Tibial nerve (tissue), 4 donors: Measurements from ENCODE around the gene CAPSL. TPM values are rescaled to one million over a fixed set of nuclear protein-coding genes. Genes with fewer than 3 reads are reported as not detected.

Experiments
- DNase-seq, 2 donors: peaks; one replicate each; pipeline ENCODE4 v3.0.0-alpha.2; 2019; ENCODE audit warnings: low spot score in 2 of 2
- H3K27ac ChIP-seq, 4 donors: fragments of 200-600 bp; sonication (generic) in 3 of 4; one replicate each; pipeline ENCODE4 v1.5.1; 2017 to 2019; ENCODE audit warnings: mild to moderate bottlenecking in 1 of 4
- H3K27me3 ChIP-seq, 2 donors: fragments of 200-600 bp; sonication (generic) in 1 of 2; one replicate each; pipeline versions ENCODE4 v1.5.1 to v1.6.0; 2017 to 2019
- H3K36me3 ChIP-seq, 3 donors: fragments of 200-600 bp; sonication (generic); one replicate each; pipeline ENCODE4 v1.5.1; 2018 to 2019
- H3K4me1 ChIP-seq, 4 donors: fragments of 200-600 bp; sonication (generic) in 3 of 4; one replicate each; pipeline ENCODE4 v1.5.1; 2017 to 2019
- H3K4me3 ChIP-seq, 4 donors: fragments of 200-600 bp; sonication (generic) in 3 of 4; one replicate each; pipeline ENCODE4 v1.5.1; 2017 to 2019; ENCODE audit warnings: mild to moderate bottlenecking in 1 of 4, moderate library complexity in 1 of 4
- H3K9me3 ChIP-seq, 4 donors: fragments of 200-600 bp; sonication (generic) in 3 of 4; one replicate each; pipeline ENCODE4 v1.5.1; 2017 to 2019
- CTCF ChIP-seq, 5 experiments: fragments of 200-600 bp in 3 of 5; fragments of 450-650 bp in 2 of 5; sonication (generic) in 3 of 5; IDR thresholded peaks; one replicate each; pipeline ENCODE4 v1.5.1; 2016 to 2019; ENCODE audit warnings: antibody characterized with exemption in 5 of 5, mild to moderate bottlenecking in 3 of 5, moderate library complexity in 2 of 5
- EP300 ChIP-seq, 2 donors: sonication (generic); formaldehyde crosslinking; IDR thresholded peaks; one replicate each; pipeline ENCODE4 v1.6.1; 2017; ENCODE audit warnings: antibody characterized with exemption in 2 of 2, mild to moderate bottlenecking in 1 of 2
- POLR2A ChIP-seq, 2 donors: fragments of 450-650 bp; IDR thresholded peaks; one replicate each; pipeline ENCODE4 v1.6.1; 2017; ENCODE audit warnings: antibody characterized with exemption in 2 of 2, mild to moderate bottlenecking in 2 of 2, moderate library complexity in 2 of 2
- WGBS, 2 donors: methylation state at CpG; one replicate each; pipeline ENCODE4 v1.1.5; 2018; 5-methylcytosine and 5-hydroxymethylcytosine counted together
- total RNA-seq, 4 donors: library from RNA; depleted of rRNA; stranded (reverse); fragments of >200 nt; gene quantifications; one replicate each; pipeline ENCODE4 v1.1.0, GENCODE V29; 2016

CAPSL gene
- total RNA-seq, 4 donors from 2014 or later, result not detected

DNA sequence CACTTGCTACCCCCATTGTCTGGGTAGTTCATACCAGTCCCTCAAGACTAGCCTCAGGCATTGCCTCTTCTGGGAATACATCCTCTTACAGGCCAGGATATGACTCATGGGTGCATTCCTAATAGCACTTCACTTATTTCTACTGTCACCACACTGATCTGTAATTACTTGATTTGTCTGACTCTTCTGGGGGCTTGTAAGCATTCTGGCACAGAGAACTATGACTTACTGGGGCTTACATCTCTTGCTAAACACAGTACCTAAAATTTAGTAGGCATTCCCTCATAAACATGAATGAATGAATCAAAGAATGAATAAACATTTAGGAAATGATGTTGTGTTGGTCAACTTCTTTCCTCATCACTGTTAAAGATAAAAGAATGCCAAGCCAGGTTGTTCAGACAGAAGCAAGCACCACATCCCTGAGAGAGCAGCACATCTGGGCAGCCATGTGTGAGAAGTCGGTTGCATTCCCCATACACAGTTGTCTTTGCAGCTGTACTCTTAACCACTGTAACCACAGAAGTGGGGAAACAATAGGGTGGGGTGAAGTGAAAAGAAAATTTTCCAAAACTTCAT, 54.1 kb downstream of the CAPSL start:
- TF ChIP-seq POLR2A (IDR thresholded peaks at IDR 0.05), result no peak
- no peak for TF ChIP-seq EP300 (IDR thresholded peaks at IDR 0.05)
- no peak for TF ChIP-seq CTCF (IDR thresholded peaks at IDR 0.05)
- 43 to 61% methylated on average over 1 of the region's 1 CpG for WGBS, 2 donors
- DNase-seq, result no peak
- H3K4me3 ChIP-seq, result no peak overlapping the region
- H3K9me3 ChIP-seq, result no peaks in the 10 kb centered on the region
- H3K27me3 ChIP-seq, result no peaks in the 10 kb centered on the region
- no peaks in the 10 kb centered on the region for H3K36me3 ChIP-seq
- H3K27ac ChIP-seq, result no peak overlapping the region
- no peaks in the 10 kb centered on the region for H3K4me1 ChIP-seq

DNA sequence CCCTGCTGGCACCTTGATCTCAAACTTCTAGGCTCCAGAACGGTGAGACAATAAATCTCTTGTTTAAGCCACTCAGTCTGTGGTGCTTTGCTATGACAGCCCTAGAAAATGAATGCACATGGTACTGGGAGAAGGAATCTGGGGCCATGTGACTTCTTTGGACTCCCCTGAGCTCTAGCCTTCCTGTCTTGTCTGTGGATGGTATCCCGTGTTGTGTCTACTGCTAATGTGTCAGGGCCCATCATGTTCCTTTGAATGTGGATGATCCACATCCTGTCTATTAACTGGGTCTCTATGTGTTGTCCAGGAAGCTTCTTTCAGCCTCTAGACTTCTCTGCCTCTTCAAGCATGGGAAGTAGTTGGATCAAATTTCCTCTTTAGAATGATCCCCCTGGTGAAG, 56.7 kb downstream of the CAPSL start:
- no peaks in the 10 kb centered on the region for H3K27me3 ChIP-seq
- H3K9me3 ChIP-seq, result no peaks in the 10 kb centered on the region
- no peak overlapping the region for H3K27ac ChIP-seq
- H3K4me3 ChIP-seq, result no peak overlapping the region
- TF ChIP-seq POLR2A (IDR thresholded peaks at IDR 0.05), result no peak
- TF ChIP-seq EP300 (IDR thresholded peaks at IDR 0.05), result no peak
- no peak for TF ChIP-seq CTCF (IDR thresholded peaks at IDR 0.05)
- 71 to 79% methylated on average over 2 of the region's 2 CpGs for WGBS, 2 donors
- no peak for DNase-seq
- no peaks in the 10 kb centered on the region for H3K4me1 ChIP-seq
- H3K36me3 ChIP-seq, result no peaks in the 10 kb centered on the region

DNA sequence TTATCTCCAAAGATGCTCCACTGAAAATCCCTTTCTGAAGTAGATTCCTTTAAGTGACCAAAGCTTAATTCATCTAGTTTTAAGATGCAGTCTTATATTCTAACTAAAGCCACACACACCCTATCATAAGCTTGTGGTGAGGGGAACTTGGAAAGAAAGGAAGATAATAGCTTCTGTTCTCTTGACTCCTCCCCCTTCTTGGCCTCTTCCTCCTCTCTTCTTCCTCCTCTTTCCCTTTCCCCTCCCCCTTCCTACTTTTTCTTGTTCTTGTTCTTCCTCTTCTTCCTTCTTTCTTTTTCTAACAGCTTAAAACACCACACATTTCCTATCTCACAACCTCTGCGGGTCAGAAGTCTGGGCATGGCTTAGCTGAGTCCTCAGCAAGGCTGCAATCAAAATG, 58.3 kb downstream of the CAPSL start:
- DNase-seq, result no peak
- 73 to 91% methylated on average over 1 of the region's 1 CpG for WGBS, 2 donors
- H3K4me3 ChIP-seq, result no peak overlapping the region
- H3K36me3 ChIP-seq, result no peaks in the 10 kb centered on the region
- H3K4me1 ChIP-seq, result no peaks in the 10 kb centered on the region
- H3K27me3 ChIP-seq, result no peaks in the 10 kb centered on the region
- no peak for TF ChIP-seq EP300 (IDR thresholded peaks at IDR 0.05)
- TF ChIP-seq CTCF (IDR thresholded peaks at IDR 0.05), result no peak
- TF ChIP-seq POLR2A (IDR thresholded peaks at IDR 0.05), result no peak
- no peak overlapping the region for H3K27ac ChIP-seq
- no peaks in the 10 kb centered on the region for H3K9me3 ChIP-seq

- DNase-seq, result no peak
- no peaks in the 10 kb centered on the region for H3K36me3 ChIP-seq
- no peaks in the 10 kb centered on the region for H3K4me1 ChIP-seq
- H3K27me3 ChIP-seq, result no peaks in the 10 kb centered on the region
- H3K27ac ChIP-seq, result no peak overlapping the region
- no peak for TF ChIP-seq POLR2A (IDR thresholded peaks at IDR 0.05)
- no peak for TF ChIP-seq EP300 (IDR thresholded peaks at IDR 0.05)
- no peak for TF ChIP-seq CTCF (IDR thresholded peaks at IDR 0.05)
- no peak overlapping the region for H3K4me3 ChIP-seq
- H3K9me3 ChIP-seq, result no peaks in the 10 kb centered on the region
Observed at GRCh38 chr5:35879649-35880048, 58.8 kb downstream of the CAPSL start.

- no peak for TF ChIP-seq POLR2A (IDR thresholded peaks at IDR 0.05)
- no peak for TF ChIP-seq CTCF (IDR thresholded peaks at IDR 0.05)
- TF ChIP-seq EP300 (IDR thresholded peaks at IDR 0.05), result no peak
- Histone ChIP-seq H3K27me3 (no peaks in the 10 kb centered on the region), H3K4me3 (no peak overlapping the region), H3K9me3 (no peaks in the 10 kb centered on the region), H3K27ac (no peak overlapping the region), H3K4me1 (no peaks in the 10 kb centered on the region), H3K36me3 (no peaks in the 10 kb centered on the region)
- DNase-seq, result no peak
- WGBS, 2 donors, result 72 to 85% methylated on average over 2 of the region's 2 CpGs
Observed at GRCh38 chr5:35879096-35879495, 59.3 kb downstream of the CAPSL start.
